OCI-LY1 (cell line): ENCODE data around the gene MMEL1.

Experiments used
- CTCF ChIP-seq: fragments of 200-600 bp; sonication (generic), shearing (Covaris generic); IDR thresholded peaks from 2 replicates; pipeline ENCODE4 v1.5.1; 2017; ENCODE audit warnings: mild to moderate bottlenecking, antibody characterized with exemption, low read length, moderate library complexity, mixed read lengths
- EZH2 ChIP-seq: fragments of 200-600 bp; sonication (generic), shearing (Covaris generic); IDR thresholded peaks from 2 replicates; pipeline ENCODE4 v1.8.0; 2017; ENCODE audit warnings: borderline replicate concordance, mixed run types, mild to moderate bottlenecking, antibody characterized with exemption, low read length, moderate library complexity, mixed read lengths

GRCh38 chr1:2606881-2607621 is 25.8 kb downstream of the MMEL1 start:
- TF ChIP-seq CTCF (no peak), EZH2 (no peak)
